Mesodermal cell (in vitro differentiated cells): ENCODE measurements around the gene GALNT2.

Source experiments
- H3K27ac ChIP-seq: 2 replicates; pipeline ENCODE4 v1.7.0; 2013; ENCODE audit warnings: mild to moderate bottlenecking, low read depth, low read length, moderate library complexity; ENCODE audit not compliant: severe bottlenecking
- H3K36me3 ChIP-seq: 2 replicates; pipeline ENCODE4 v1.7.1; 2013; ENCODE audit warnings: mild to moderate bottlenecking, low read length, moderate library complexity; ENCODE audit not compliant: control insufficient read depth, insufficient read depth
- H3K4me1 ChIP-seq: one replicate; pipeline ENCODE4 v1.7.1; 2013; ENCODE audit warnings: mild to moderate bottlenecking, low read length; ENCODE audit not compliant: insufficient read depth, control insufficient read depth, poor library complexity, severe bottlenecking
- H3K4me3 ChIP-seq: 2 replicates; pipeline ENCODE4 v1.7.0; 2013; ENCODE audit warnings: low read length, control low read depth, mild to moderate bottlenecking; ENCODE audit not compliant: insufficient read depth, poor library complexity, severe bottlenecking; ENCODE audit errors: extremely low read depth
- H3K9me3 ChIP-seq: 2 replicates; pipeline ENCODE4 v1.7.1; 2013; ENCODE audit warnings: mild to moderate bottlenecking, low read length, moderate library complexity; ENCODE audit not compliant: control insufficient read depth
- WGBS, 2 experiments: methylation state at CpG; one replicate each; pipeline ENCODE4 v1.1.5; 2013; ENCODE audit warnings: missing lambda C conversion rate in 2 of 2; ENCODE audit not compliant: insufficient coverage in 2 of 2; 5-methylcytosine and 5-hydroxymethylcytosine counted together

GALNT2 gene

DNA sequence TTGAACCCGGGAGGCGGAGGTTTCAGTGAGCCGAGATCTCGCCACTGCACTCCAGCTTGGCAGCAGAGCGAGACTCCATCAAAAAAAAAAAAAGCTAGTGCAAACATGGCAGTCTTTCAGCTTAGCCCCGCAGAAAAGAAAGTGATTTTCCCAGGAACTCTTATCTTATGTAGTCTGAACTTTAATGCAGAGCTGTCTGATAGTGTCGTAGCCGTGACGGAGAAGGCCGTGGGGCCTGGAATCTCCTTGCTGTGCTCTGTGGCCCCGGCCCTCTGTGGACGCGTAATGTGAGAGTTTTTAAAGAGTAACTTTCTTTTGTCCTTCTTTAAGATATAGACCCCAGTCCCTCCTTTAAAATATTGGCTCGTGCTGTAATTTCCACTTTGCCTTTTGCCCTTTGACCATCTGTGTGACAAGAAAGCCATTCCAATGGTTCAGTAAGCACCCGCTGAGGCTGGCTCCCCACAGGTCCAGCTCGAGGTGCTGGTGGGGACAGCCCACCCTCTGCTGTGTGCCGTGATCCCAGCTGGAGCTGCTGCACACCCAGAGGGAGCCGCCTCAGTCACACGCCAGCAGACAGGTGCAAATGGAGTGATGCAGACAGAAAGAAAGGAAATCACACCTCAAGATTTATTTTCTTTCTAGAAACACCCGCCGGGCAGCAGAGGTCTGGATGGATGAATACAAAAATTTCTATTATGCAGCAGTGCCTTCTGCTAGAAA, 195.1 kb downstream of the GALNT2 start:
- H3K36me3 ChIP-seq = peaks cover 65% of the 10 kb centered on the region
- H3K27ac ChIP-seq = no peak overlapping the region
- 91 to 98% methylated on average over 15 to 18 of the region's 21 CpGs for WGBS, 2 experiments

DNA sequence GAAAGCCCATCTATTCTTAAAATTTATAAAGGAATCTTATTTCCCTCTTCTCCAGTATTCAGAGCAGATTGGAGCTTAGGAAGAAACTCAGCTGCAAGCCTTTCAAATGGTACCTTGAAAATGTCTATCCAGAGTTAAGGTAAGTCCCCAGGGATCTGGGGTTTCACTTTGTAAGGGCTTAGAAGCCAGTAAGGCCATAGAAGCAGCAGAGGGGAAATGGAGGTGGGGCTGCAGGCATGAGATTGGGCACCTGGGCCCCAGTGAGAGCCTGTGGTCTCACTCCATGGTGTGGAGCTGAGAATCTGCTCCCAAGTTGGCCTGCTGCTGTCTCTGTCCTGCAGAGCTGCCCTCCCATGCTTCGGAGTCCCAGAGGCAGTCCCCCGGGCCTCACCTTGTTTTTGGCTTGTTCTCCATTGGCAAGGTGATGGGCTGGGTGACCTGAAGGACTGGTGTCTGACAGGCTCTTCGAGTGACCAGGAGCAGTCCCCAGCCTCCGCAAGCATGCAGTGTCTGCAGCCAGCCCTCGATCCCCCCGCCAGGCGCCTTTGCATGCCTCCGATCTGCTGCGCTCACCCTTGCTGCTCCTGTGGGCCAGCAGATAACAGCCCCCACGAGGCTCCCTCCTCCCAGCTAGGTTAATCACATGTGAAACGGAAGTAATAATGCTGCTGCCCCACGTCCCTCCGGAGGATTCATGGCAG, 196.0 kb downstream of the GALNT2 start:
- no peaks in the 10 kb centered on the region for H3K4me1 ChIP-seq
- no peaks in the 10 kb centered on the region for H3K9me3 ChIP-seq
- no peak overlapping the region for H3K27ac ChIP-seq
- H3K4me3 ChIP-seq = no peak overlapping the region
- 89 to 97% methylated on average over 11 to 13 of the region's 13 CpGs for WGBS, 2 experiments
- H3K36me3 ChIP-seq = peaks cover 61% of the 10 kb centered on the region

More for the DNA sequence above, 195.1 kb downstream of the GALNT2 start:
- no peaks in the 10 kb centered on the region for H3K9me3 ChIP-seq
- H3K4me3 ChIP-seq = no peak overlapping the region
- no peaks in the 10 kb centered on the region for H3K4me1 ChIP-seq

DNA sequence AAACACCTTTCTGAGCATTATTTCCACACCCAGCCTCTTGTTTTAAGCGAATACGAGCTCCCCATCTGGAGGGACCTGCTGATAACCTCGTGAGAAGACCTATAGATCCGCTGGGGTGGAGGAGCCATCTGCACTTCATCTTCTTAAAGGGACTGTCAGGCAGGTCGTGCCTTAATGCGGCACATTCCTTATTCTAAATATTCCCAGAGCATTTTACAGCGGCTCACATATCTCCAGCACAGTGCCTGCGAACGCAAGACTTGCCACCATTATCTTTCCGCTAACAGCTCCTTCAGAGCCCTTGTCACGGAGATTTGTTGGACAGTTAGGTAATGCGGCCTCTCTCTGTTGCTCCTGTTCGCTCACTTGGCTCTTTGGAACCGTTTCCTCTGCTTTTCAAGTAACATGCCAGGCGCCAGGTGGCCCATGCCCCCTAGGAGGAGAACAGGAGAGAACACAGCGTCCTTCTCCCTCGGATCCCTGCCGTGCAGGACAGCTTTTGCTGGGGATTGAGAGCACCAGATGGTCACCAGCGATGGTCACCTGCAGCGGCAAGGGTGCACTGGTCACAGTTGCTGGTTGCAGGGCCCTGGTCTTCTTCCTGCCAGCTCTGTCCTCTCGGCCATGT, 196.6 kb downstream of the GALNT2 start:
- Histone ChIP-seq H3K9me3 (no peaks in the 10 kb centered on the region), H3K4me1 (no peaks in the 10 kb centered on the region), H3K36me3 (peaks cover 56% of the 10 kb centered on the region), H3K27ac (no peak overlapping the region), H3K4me3 (no peak overlapping the region)
- 88 to 92% methylated on average over 21 of the region's 21 CpGs for WGBS, 2 experiments

DNA sequence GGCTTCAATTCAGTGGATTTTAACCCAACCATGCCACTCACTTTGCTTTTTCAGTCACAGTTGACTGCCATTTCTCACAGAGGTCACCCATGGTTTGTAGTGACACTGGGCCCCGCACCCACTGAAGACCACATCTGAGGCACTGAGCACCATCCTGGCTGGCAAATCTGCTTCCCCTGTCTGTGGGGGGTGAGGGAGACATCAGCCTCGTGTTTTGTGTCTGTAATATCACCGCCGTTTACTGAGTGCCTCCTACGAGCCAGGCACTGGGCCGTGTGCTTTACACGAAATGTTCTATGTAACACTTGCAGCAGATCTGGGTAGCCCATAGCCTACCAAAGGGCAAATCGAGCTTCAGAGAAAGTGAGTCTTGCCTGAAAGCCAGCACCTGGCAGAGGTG, 197.3 kb downstream of the GALNT2 start:
- WGBS, 2 experiments = 89 to 92% methylated on average over 8 of the region's 8 CpGs
- H3K36me3 ChIP-seq = peaks cover 53% of the 10 kb centered on the region
- no peak overlapping the region for H3K4me3 ChIP-seq
- no peaks in the 10 kb centered on the region for H3K9me3 ChIP-seq
- H3K4me1 ChIP-seq = no peaks in the 10 kb centered on the region
- no peak overlapping the region for H3K27ac ChIP-seq

DNA sequence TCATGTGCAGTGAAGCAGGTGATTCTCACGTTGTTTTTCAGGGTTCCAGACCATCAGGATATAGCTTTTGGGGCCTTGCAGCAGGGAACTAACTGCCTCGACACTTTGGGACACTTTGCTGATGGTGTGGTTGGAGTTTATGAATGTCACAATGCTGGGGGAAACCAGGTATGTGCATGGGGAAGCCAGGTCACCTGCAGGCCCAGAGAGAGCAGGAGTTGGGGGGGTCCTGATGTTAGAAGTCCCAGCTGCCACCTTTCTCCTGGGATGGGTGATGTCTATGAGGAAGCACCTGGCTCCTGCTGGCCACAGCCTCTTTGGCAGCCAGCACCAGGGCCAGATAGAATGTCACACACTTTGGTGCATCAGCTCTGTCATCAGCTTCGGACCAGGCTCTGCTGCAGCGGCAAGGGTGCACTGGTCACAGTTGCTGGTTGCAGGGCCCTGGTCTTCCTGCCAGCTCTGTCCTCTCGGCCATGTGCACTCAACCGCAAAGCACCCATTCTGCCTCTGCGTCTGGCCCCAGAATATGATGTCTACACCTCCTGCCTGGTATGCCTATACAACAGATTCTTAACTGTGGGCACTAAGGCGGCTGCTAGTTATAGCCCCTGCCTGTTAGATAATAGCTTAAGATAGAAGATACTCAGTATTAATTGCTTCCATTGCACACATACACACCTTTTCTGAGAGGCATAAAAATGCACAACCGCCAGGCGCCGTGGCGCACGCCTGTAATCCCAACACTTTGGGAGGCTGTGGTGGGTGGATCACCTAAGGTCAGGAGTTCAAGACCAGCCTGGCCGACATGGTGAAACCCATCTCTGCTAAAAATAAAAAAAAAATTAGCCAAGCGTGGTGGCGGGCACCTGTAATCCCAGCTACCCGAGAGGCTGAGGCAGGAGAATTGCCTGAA, 198.4 kb downstream of the GALNT2 start:
- no peaks in the 10 kb centered on the region for H3K4me1 ChIP-seq
- 91 to 93% methylated on average over 10 to 15 of the region's 17 CpGs for WGBS, 2 experiments
- H3K36me3 ChIP-seq = peaks cover 53% of the 10 kb centered on the region
- no peaks in the 10 kb centered on the region for H3K9me3 ChIP-seq
- H3K4me3 ChIP-seq = no peak overlapping the region
- no peak overlapping the region for H3K27ac ChIP-seq

DNA sequence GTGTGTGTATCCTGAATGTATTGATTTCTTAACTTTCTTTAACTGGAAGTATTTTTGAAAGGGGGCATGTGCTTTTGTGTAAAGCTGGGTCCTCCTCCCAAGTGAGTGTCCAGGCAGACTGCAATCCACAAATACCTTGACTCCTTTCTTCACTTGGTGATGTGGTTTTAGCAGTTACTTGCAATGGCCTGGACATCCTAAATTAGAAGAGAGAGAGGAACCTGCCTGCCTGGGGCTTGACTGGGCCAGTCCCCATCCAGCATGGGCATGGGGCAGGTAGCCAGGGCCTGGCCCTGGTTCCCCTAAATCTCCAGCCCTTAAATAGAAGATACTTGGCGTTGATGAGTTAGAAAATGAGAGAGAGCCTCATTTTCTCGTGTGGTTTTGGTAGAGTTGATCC, 199.4 kb downstream of the GALNT2 start:
- no peak overlapping the region for H3K4me3 ChIP-seq
- no peaks in the 10 kb centered on the region for H3K9me3 ChIP-seq
- no peak overlapping the region for H3K27ac ChIP-seq
- WGBS, 2 experiments = 40 to 60% methylated on average over 1 to 2 of the region's 2 CpGs
- H3K36me3 ChIP-seq = peaks cover 58% of the 10 kb centered on the region
- H3K4me1 ChIP-seq = no peaks in the 10 kb centered on the region

DNA sequence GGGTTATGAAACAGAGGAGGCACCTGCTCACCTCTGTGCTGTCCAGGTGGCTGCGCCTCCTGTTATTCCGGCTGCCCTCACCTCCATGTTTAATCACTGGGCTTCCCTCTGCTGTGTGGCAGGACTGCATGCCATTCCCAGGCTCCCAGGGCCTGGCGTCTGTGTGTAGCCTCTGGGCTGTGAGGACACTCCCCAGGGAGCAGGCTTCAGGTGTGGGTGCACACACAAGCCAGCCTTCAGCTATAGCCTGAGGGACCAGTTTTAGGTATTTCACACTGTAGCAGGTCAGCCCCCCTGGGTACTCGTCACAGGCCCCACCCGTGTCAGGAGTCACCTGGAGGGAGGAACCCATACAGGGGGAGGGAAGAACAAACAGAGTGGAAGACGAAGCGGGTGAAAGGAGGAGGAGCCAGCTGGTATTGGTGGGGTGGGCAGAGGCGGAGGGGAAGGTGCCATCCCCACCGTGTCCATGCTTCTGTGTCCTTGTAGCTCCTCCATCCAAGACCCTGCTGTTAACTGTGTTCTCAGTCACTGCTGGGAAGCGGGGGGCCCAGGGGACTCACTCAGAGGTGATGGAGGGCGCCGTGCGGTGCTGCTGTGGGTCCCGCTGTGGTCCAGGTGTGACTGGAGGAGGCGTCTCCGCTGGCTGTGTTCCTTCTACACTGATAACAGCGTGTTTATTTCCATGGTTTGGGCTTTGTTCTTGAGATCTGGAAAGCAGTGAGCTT, 200.5 kb downstream of the GALNT2 start:
- no peaks in the 10 kb centered on the region for H3K4me1 ChIP-seq
- H3K9me3 ChIP-seq = no peaks in the 10 kb centered on the region
- WGBS, 2 experiments = 92 to 93% methylated on average over 13 to 17 of the region's 17 CpGs
- H3K27ac ChIP-seq = no peak overlapping the region
- peaks cover 55% of the 10 kb centered on the region for H3K36me3 ChIP-seq
- no peak overlapping the region for H3K4me3 ChIP-seq

DNA sequence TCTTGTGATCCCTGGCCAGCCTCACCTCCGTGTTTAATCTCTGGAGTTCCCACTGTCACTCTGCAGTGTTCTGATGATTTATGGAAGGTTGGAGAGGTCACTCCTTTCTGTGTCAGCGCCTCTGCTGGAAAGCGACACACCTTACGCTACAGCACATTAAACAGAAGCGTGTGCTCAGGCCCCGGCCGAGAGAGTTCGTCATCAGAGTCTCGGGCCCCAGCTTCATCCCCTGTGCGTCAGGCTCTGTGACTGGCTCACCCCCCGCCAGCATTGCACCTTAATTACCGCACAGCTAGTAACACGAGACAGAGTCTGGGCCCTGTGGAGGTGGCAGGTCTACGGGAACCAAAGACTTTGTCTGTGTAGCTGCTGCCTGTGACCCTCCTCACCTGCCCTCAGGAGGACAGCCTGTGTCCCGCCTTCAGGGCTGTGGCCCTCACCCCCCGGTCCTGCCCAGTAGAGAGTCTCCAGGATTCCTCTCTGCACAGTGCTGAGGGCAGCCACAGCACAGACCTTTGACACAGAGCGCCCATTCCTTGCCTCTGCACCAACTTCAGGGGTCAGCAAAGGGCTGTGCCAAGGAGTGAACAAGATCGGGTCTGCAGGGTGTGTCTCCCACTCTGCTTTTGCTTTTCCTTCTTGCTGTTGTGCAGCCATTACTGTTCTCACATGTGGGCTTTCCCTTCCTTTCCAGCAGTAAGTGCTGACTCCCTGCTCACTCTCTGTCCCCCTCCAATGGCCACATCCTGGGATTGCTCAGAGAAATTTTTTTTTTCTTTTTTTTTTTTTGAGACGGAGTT, 201.5 kb downstream of the GALNT2 start:
- Histone ChIP-seq H3K27ac (no peak overlapping the region), H3K4me1 (no peaks in the 10 kb centered on the region), H3K4me3 (no peak overlapping the region), H3K36me3 (peaks cover 46% of the 10 kb centered on the region), H3K9me3 (no peaks in the 10 kb centered on the region)
- WGBS, 2 experiments = 89 to 90% methylated on average over 15 to 17 of the region's 19 CpGs

DNA sequence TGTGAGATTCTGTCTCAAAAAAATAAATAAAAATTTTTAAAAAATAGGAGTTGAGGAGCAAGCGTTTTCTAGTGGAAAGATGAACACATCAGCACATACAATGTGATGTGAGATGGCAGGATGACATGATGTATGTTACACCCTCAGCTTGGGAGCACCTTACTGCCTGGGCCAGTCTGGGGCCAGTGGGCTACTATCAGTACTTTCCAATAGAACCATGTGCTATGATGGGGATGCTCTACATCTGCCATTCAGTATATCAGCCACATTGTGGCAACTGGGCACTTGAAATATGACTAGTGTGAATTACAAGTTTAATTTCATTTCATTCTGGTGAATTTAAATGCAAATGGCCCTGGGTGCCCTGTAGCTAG, 203.1 kb downstream of the GALNT2 start:
- no CpG with 5 or more reads among the region's 1 CpG for WGBS, 2 experiments
- Histone ChIP-seq H3K4me1 (no peaks in the 10 kb centered on the region), H3K4me3 (no peak overlapping the region), H3K36me3 (peaks cover 40% of the 10 kb centered on the region), H3K27ac (no peak overlapping the region), H3K9me3 (no peaks in the 10 kb centered on the region)
